Thoracic aorta (tissue), 2 donors: ENCODE measurements around the gene SH3GL3. TPM values are rescaled to one million over a fixed set of nuclear protein-coding genes. Genes with fewer than 3 reads are reported as not detected.

Experiments
- ATAC-seq: fragments of 150-250 bp; one replicate; pipeline ENCODE4 v1.8.0; 2017; ENCODE audit warnings: low read depth; ENCODE audit not compliant: insufficient number of reproducible peaks, low FRiP score
- DNase-seq: peaks from one replicate; pipeline ENCODE4 v3.0.0-alpha.2; 2020; ENCODE audit warnings: low spot score
- H3K27ac ChIP-seq, 2 donors: fragments of 200-600 bp; sonication (generic); 1 replicate in 1 of 2; 2 replicates in 1 of 2; pipeline ENCODE4 v1.5.1; 2016; ENCODE audit warnings: mild to moderate bottlenecking in 2 of 2, moderate library complexity in 2 of 2
- H3K27me3 ChIP-seq: fragments of 200-600 bp; sonication (generic); replicated peaks from 2 replicates; pipeline ENCODE4 v1.6.0; 2016; ENCODE audit warnings: mild to moderate bottlenecking; ENCODE audit not compliant: insufficient read depth
- H3K36me3 ChIP-seq: fragments of 200-600 bp; sonication (generic); one replicate; pipeline ENCODE4 v1.5.1; 2016
- H3K4me1 ChIP-seq, 2 donors: fragments of 200-600 bp; sonication (generic); 1 replicate in 1 of 2; 2 replicates in 1 of 2; pipeline versions ENCODE4 v1.5.1 to v1.6.0; 2016; ENCODE audit warnings: low read depth in 2 of 2, mild to moderate bottlenecking in 1 of 2; ENCODE audit not compliant: control insufficient read depth in 1 of 2
- H3K4me3 ChIP-seq: fragments of 200-600 bp; sonication (generic); 2 replicates; pipeline ENCODE4 v1.5.1; 2016; ENCODE audit warnings: mild to moderate bottlenecking
- H3K9me3 ChIP-seq: fragments of 200-600 bp; sonication (generic); 2 replicates; pipeline ENCODE4 v1.5.1; 2016
- CTCF ChIP-seq: fragments of 200-600 bp; sonication (generic); IDR thresholded peaks from one replicate; pipeline ENCODE4 v1.5.1; 2019; ENCODE audit warnings: antibody characterized with exemption
- total RNA-seq, 2 donors: library from RNA; depleted of rRNA; stranded (reverse); fragments of >200 nt; gene quantifications; one replicate each; pipeline versions ENCODE4 v1.1.0 to v1.2.3, GENCODE V29; 2016

Gene SH3GL3
- total RNA-seq, 2 donors from 2014 or later, result 4.9 TPM; not detected in 1

GRCh38 chr15:83610901-83611685 lies 164.0 kb downstream of the SH3GL3 start:
- Histone ChIP-seq H3K27me3 (no peaks in the 10 kb centered on the region), H3K4me1 (peaks cover 0 to 18% of the 10 kb centered on the region in 2 donors), H3K36me3 (no peaks in the 10 kb centered on the region), H3K27ac (no peak overlapping the region), H3K4me3 (no peak overlapping the region), H3K9me3 (no peaks in the 10 kb centered on the region)
- DNase-seq, result no peak
- no peak for ATAC-seq
- no peak for TF ChIP-seq CTCF

- Histone ChIP-seq H3K9me3 (no peaks in the 10 kb centered on the region), H3K4me1 (peaks cover 0 to 18% of the 10 kb centered on the region in 2 donors), H3K4me3 (no peak overlapping the region), H3K36me3 (no peaks in the 10 kb centered on the region), H3K27me3 (no peaks in the 10 kb centered on the region), H3K27ac (no peak overlapping the region)
- no peak for TF ChIP-seq CTCF
- ATAC-seq, result no peak
- DNase-seq, result no peak
Observed at GRCh38 chr15:83612226-83612625, 165.1 kb downstream of the SH3GL3 start.

GRCh38 chr15:83612898-83613635 lies 165.9 kb downstream of the SH3GL3 start:
- Histone ChIP-seq H3K4me1 (peaks cover 0 to 18% of the 10 kb centered on the region in 2 donors), H3K4me3 (no peak overlapping the region), H3K9me3 (no peaks in the 10 kb centered on the region), H3K27ac (no peak overlapping the region), H3K36me3 (no peaks in the 10 kb centered on the region), H3K27me3 (no peaks in the 10 kb centered on the region)
- no peak for TF ChIP-seq CTCF
- no peak for DNase-seq
- no peak for ATAC-seq

GRCh38 chr15:83613714-83614113 lies 166.6 kb downstream of the SH3GL3 start:
- no peak for TF ChIP-seq CTCF
- no peak for ATAC-seq
- Histone ChIP-seq H3K36me3 (no peaks in the 10 kb centered on the region), H3K27me3 (no peaks in the 10 kb centered on the region), H3K9me3 (no peaks in the 10 kb centered on the region), H3K4me3 (no peak overlapping the region), H3K27ac (no peak overlapping the region), H3K4me1 (peaks cover 0 to 18% of the 10 kb centered on the region in 2 donors)
- no peak for DNase-seq

- H3K36me3 ChIP-seq, result no peaks in the 10 kb centered on the region
- peaks cover 0 to 18% of the 10 kb centered on the region in 2 donors for H3K4me1 ChIP-seq
- no peaks in the 10 kb centered on the region for H3K9me3 ChIP-seq
- no peak for TF ChIP-seq CTCF
- H3K27ac ChIP-seq, result no peak overlapping the region
- H3K27me3 ChIP-seq, result no peaks in the 10 kb centered on the region
- DNase-seq (no peak), ATAC-seq (no peak)
- no peak overlapping the region for H3K4me3 ChIP-seq
Observed at GRCh38 chr15:83616840-83617239, 169.7 kb downstream of the SH3GL3 start.
